Neural crest cell (in vitro differentiated cells): ENCODE measurements around the gene DNAJC1. TPM values are rescaled to one million over a fixed set of nuclear protein-coding genes. Genes with fewer than 3 reads are reported as not detected.
A peak's percentile ranks its signal among the peaks of the same experiment; 100 is the strongest.

ENCODE experiments used
- DNase-seq: peaks from one replicate; pipeline ENCODE4 v3.0.0; 2021; ENCODE audit warnings: low read depth, mixed read lengths, low spot score
- H3K27ac Mint-ChIP-seq: one replicate; pipeline ENCODE4 v1.8.0; 2021; ENCODE audit warnings: mild to moderate bottlenecking, mixed read lengths; ENCODE audit not compliant: unreplicated experiment
- H3K27me3 Mint-ChIP-seq: 2 replicates; pipeline ENCODE4 v1.8.0; 2021; ENCODE audit warnings: low read depth, mild to moderate bottlenecking, mixed read lengths
- H3K36me3 Mint-ChIP-seq: 2 replicates; pipeline ENCODE4 v1.8.0; 2021; ENCODE audit warnings: low read depth, mild to moderate bottlenecking, mixed read lengths
- H3K4me1 Mint-ChIP-seq: 2 replicates; pipeline ENCODE4 v1.8.0; 2021; ENCODE audit warnings: mixed read lengths
- H3K4me3 Mint-ChIP-seq: one replicate; pipeline ENCODE4 v1.8.0; 2021; ENCODE audit warnings: mild to moderate bottlenecking, mixed read lengths
- H3K9me3 Mint-ChIP-seq: 2 replicates; pipeline ENCODE4 v1.8.0; 2021; ENCODE audit warnings: mixed read lengths
- total RNA-seq: library from RNA; stranded (reverse); gene quantifications from 2 replicates; pipeline ENCODE4 v1.2.1, GENCODE V29; 2021
- TF ChIP-seq, protein P1 (sequence below): fragments of 200-600 bp; sonication (generic); conservative IDR thresholded peaks from 2 replicates; pipeline ENCODE4 v1.5.0; 2021; ENCODE audit warnings: antibody characterized with exemption, mild to moderate bottlenecking

Gene DNAJC1
- total RNA-seq, 1 donor from 2014 or later = 34.3 TPM

DNA sequence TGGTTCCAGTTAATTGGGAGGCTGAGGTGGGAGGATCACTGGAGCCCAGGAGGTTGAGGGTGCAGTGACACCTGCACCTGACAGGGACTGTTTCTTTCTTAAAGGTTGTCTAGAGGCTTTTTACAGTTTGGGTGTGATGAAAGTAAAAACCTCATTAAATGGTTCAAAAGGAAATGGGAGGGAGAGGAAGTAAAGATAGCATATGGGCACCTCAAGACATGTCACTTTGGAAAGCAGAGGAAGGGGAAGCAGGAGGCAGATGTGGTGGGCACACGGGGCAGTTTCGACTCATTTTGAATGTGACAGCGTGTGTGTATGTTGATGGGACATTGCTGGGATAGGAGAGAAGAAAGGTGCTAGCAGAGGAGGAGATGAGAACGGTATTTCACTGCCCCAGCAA, 266.4 kb downstream of the DNAJC1 start:
- H3K4me1 Mint-ChIP-seq = peaks cover 38% of the 10 kb centered on the region
- TF ChIP-seq, protein P1, sequence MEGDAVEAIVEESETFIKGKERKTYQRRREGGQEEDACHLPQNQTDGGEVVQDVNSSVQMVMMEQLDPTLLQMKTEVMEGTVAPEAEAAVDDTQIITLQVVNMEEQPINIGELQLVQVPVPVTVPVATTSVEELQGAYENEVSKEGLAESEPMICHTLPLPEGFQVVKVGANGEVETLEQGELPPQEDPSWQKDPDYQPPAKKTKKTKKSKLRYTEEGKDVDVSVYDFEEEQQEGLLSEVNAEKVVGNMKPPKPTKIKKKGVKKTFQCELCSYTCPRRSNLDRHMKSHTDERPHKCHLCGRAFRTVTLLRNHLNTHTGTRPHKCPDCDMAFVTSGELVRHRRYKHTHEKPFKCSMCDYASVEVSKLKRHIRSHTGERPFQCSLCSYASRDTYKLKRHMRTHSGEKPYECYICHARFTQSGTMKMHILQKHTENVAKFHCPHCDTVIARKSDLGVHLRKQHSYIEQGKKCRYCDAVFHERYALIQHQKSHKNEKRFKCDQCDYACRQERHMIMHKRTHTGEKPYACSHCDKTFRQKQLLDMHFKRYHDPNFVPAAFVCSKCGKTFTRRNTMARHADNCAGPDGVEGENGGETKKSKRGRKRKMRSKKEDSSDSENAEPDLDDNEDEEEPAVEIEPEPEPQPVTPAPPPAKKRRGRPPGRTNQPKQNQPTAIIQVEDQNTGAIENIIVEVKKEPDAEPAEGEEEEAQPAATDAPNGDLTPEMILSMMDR = no peak
- H3K36me3 Mint-ChIP-seq = peaks cover 35% of the 10 kb centered on the region
- peak overlapping the region; percentile 5 for H3K4me3 Mint-ChIP-seq
- no peaks in the 10 kb centered on the region for H3K9me3 Mint-ChIP-seq
- no peak overlapping the region for H3K27ac Mint-ChIP-seq
- H3K27me3 Mint-ChIP-seq = no peaks in the 10 kb centered on the region
- DNase-seq = no peak

DNA sequence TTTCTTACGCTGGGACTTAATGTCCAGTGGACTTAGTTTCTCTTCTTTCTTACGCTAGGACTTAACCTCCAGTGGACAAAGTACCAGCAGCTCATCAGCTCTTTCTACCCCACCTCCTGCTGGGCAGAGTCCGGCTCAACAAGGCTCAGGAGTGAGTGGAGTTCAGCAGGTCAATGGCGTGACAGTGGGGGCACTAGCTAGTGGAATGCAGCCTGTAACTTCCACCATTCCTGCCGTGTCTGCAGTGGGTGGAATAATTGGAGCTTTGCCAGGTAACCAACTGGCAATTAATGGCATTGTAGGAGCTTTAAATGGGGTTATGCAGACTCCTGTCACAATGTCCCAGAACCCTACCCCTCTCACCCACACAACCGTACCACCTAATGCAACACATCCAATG, 269.8 kb downstream of the DNAJC1 start:
- Mint-ChIP-seq H3K36me3 (peaks cover 24% of the 10 kb centered on the region), H3K27ac (no peak overlapping the region), H3K4me3 (no peak overlapping the region), H3K27me3 (no peaks in the 10 kb centered on the region), H3K4me1 (peaks cover 42% of the 10 kb centered on the region), H3K9me3 (no peaks in the 10 kb centered on the region)
- TF ChIP-seq, protein P1 = no peak
- no peak for DNase-seq

DNA sequence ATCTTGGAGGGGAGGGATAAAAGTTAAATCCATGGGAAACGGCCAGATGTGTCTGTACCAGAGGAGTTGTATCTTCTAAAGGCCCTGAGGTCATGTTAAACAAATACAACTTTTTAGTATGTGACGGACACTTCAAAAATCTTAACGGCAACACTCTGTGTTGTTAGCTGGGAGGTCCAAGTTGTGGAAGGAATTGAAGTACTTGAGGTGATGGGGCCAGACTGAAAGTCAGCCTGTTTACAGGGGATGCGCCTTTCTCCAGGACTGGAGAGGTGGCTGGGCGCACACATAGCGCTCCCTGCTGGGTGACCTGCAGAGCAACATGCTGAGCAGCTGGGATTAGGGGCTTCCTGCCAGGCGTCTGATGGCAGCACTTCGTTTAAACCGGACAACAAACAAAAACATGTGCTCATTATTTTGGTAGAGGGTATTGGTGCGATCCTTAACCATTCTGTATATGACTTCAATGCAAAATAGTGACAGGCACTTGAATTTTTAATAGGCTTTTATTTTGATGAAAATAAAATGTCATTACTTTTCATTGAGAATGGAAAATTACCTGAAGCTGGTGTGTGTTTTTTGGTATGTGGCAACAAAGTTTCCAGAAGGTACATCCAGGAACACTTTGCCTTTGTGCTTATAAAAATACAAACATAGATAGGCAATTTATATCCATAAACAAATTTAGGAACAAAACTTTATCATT, 271.3 kb downstream of the DNAJC1 start:
- peak overlapping the region; percentile 38 for H3K4me3 Mint-ChIP-seq
- no peaks in the 10 kb centered on the region for H3K9me3 Mint-ChIP-seq
- TF ChIP-seq, protein P1 = peak; percentile 93
- peaks cover 20% of the 10 kb centered on the region for H3K36me3 Mint-ChIP-seq
- no peaks in the 10 kb centered on the region for H3K27me3 Mint-ChIP-seq
- peak overlapping the region; percentile 4 for H3K27ac Mint-ChIP-seq
- peak; percentile 72 for DNase-seq
- peaks cover 49% of the 10 kb centered on the region for H3K4me1 Mint-ChIP-seq

DNA sequence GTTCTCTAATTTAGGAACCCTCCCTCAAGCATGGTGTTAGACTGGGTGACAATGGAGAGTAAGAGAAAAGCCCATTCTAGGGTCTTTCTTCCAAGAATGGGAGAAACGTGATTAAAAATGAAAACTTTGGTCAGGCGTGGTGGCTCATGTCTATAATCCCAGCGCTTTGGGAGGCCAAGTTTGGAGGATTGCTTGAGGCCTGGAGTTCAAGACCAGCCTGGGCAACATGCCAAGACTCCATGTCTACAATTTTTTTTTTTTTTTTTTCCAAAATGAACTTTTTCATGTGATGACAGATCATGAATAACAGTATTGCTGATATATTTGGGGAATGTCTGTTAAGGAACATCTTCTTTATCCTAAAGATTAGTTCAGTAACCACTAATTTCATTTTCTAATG, 274.9 kb downstream of the DNAJC1 start:
- TF ChIP-seq, protein P1 = no peak
- no peak overlapping the region for H3K4me3 Mint-ChIP-seq
- no peaks in the 10 kb centered on the region for H3K9me3 Mint-ChIP-seq
- H3K36me3 Mint-ChIP-seq = peaks cover 7% of the 10 kb centered on the region
- peaks cover 57% of the 10 kb centered on the region for H3K4me1 Mint-ChIP-seq
- H3K27ac Mint-ChIP-seq = no peak overlapping the region
- no peaks in the 10 kb centered on the region for H3K27me3 Mint-ChIP-seq
- no peak for DNase-seq

DNA sequence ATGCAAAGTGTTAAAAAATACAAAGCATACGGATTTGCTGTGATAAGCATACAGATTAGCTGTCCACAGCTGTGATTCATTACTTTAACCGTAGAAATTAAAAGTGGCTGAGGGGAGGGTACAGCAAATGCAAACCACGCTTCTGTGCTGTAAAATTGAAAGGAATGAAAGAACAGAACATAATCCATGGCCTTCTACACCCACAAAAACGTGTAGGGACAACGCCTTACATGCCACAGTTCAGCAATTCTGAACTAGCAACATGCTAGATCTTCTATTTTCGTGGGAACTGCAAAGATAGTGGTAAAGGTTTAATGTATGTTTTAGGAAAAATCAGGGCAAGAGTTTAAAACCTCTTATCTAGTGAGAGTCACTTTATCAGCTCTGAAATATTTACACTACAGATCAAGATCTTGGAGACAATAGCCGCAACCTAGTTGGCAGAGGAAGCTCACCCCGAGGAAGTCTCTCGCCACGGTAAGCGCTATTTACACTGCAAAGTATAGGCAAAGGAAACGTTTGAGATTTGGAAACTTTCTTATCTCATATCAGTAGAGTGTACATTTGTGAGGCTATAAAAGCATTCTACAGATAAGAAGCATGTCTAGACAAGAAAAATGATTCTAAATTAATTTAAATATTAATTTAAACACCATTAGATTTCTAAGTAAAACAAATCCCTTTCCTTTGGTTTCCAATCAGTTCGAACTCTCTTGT, 275.9 kb downstream of the DNAJC1 start:
- no peak for DNase-seq
- Mint-ChIP-seq H3K4me1 (peaks cover 58% of the 10 kb centered on the region), H3K27ac (peak overlapping the region; percentile 20), H3K9me3 (no peaks in the 10 kb centered on the region), H3K36me3 (peaks cover 7% of the 10 kb centered on the region), H3K4me3 (peak overlapping the region; percentile 50), H3K27me3 (no peaks in the 10 kb centered on the region)
- TF ChIP-seq, protein P1 = no peak
